Smooth muscle cell (in vitro differentiated cells): ENCODE data around the gene SASH1. TPM values are rescaled to one million over a fixed set of nuclear protein-coding genes. Genes with fewer than 3 reads are reported as not detected.

Source experiments
- DNase-seq: peaks from one replicate; lab custom pipeline; 2025; ENCODE audit not compliant: unreplicated experiment; lab: John Stamatoyannopoulos, UW
- H2AFZ ChIP-seq: fragments of 200-600 bp; sonication (generic); 2 replicates; pipeline ENCODE4 v1.6.0; 2016; ENCODE audit warnings: antibody characterized with exemption, low read depth, mild to moderate bottlenecking
- H3F3A ChIP-seq: fragments of 200-600 bp; sonication (generic); 2 replicates; pipeline ENCODE4 v1.6.0; 2017; ENCODE audit warnings: antibody characterized with exemption, low read depth
- H3K27ac ChIP-seq: fragments of 200-600 bp; sonication (generic); 2 replicates; pipeline ENCODE4 v1.5.1; 2016; ENCODE audit warnings: low read depth, mild to moderate bottlenecking
- H3K27me3 ChIP-seq: fragments of 200-600 bp; sonication (generic); 2 replicates; pipeline ENCODE4 v1.6.1; 2016; ENCODE audit warnings: low read depth, mild to moderate bottlenecking
- H3K36me3 ChIP-seq: fragments of 200-600 bp; sonication (generic); 2 replicates; pipeline ENCODE4 v1.5.1; 2016; ENCODE audit warnings: low read depth
- H3K4me1 ChIP-seq: fragments of 200-600 bp; sonication (generic); 2 replicates; pipeline ENCODE4 v1.5.1; 2016; ENCODE audit warnings: low read depth
- H3K4me2 ChIP-seq: fragments of 200-600 bp; sonication (generic); 2 replicates; pipeline ENCODE4 v1.6.0; 2016; ENCODE audit warnings: mild to moderate bottlenecking
- H3K4me3 ChIP-seq: fragments of 200-600 bp; sonication (generic); 2 replicates; pipeline ENCODE4 v1.5.1; 2016; ENCODE audit warnings: mild to moderate bottlenecking
- H3K79me2 ChIP-seq: fragments of 200-600 bp; sonication (generic); 2 replicates; pipeline ENCODE4 v1.6.0; 2016; ENCODE audit warnings: low read depth, mild to moderate bottlenecking
- H3K9ac ChIP-seq: fragments of 200-600 bp; sonication (generic); 2 replicates; pipeline ENCODE4 v1.6.0; 2016; ENCODE audit warnings: low read depth
- H3K9me3 ChIP-seq: fragments of 200-600 bp; sonication (generic); replicated peaks from 2 replicates; pipeline ENCODE4 v1.5.1; 2016; ENCODE audit warnings: low read depth
- H4K20me1 ChIP-seq: fragments of 200-600 bp; sonication (generic); 2 replicates; pipeline ENCODE4 v1.6.0; 2016; ENCODE audit warnings: low read depth
- CTCF ChIP-seq: fragments of 200-600 bp; sonication (generic); IDR thresholded peaks from 2 replicates; pipeline ENCODE4 v1.5.1; 2017; ENCODE audit warnings: borderline replicate concordance, mild to moderate bottlenecking, antibody characterized with exemption; ENCODE audit not compliant: insufficient read depth, poor library complexity, severe bottlenecking
- WGBS: methylation state at CpG from one replicate; pipeline ENCODE4 v1.1.7; 2016; ENCODE audit warnings: low lambda C conversion rate; 5-methylcytosine and 5-hydroxymethylcytosine counted together
- polyA plus RNA-seq: library from polyadenylated mRNA; unstranded; fragments of >200 nt; fragmentation: Nextera tagmentation; extraction: Ambion mirVana; gene quantifications from 2 replicates; pipeline ENCODE4 v1.2.1, GENCODE V29; 2016
- total RNA-seq: library from RNA; depleted of rRNA; stranded (reverse); fragments of >200 nt; gene quantifications from 2 replicates; pipeline ENCODE4 v1.2.3, GENCODE V29; 2014

Gene SASH1
- total and polyA plus RNA-seq, 2 experiments from 2014 or later: 12.7 to 16.2 TPM

- Histone ChIP-seq H4K20me1 (no peaks in the 10 kb centered on the region), H3K9me3 (no peaks in the 10 kb centered on the region), H3K36me3 (no peaks in the 10 kb centered on the region), H3K27me3 (no peaks in the 10 kb centered on the region), H3K4me2 (peak overlapping the region; percentile 65), H2AFZ (no peak overlapping the region), H3K79me2 (no peaks in the 10 kb centered on the region), H3K27ac (peak overlapping the region; percentile 99), H3K9ac (no peak overlapping the region), H3F3A (peaks cover 20% of the 10 kb centered on the region), H3K4me3 (no peak overlapping the region), H3K4me1 (peaks cover 9% of the 10 kb centered on the region)
- TF ChIP-seq CTCF: no peak
- no peak for DNase-seq
- WGBS: 32% methylated on average over 1 of the region's 1 CpG
Measured at GRCh38 chr6:148521586-148521985, 178.9 kb downstream of the SASH1 start.

GRCh38 chr6:148523048-148523447, 180.4 kb downstream of the SASH1 start:
- Histone ChIP-seq H3K27ac (peak overlapping the region; percentile 99), H3K9ac (peak overlapping the region; percentile 72), H3K79me2 (no peaks in the 10 kb centered on the region), H3K36me3 (no peaks in the 10 kb centered on the region), H3K4me1 (peaks cover 9% of the 10 kb centered on the region), H3K9me3 (no peaks in the 10 kb centered on the region), H3K4me3 (no peak overlapping the region), H4K20me1 (no peaks in the 10 kb centered on the region), H2AFZ (no peak overlapping the region), H3F3A (peaks cover 20% of the 10 kb centered on the region), H3K4me2 (peak overlapping the region; percentile 65), H3K27me3 (no peaks in the 10 kb centered on the region)
- no peak for TF ChIP-seq CTCF
- DNase-seq: no peak
- WGBS: 9% methylated on average over 2 of the region's 2 CpGs

GRCh38 chr6:148523551-148523950, 180.9 kb downstream of the SASH1 start:
- H3K27me3 ChIP-seq: no peaks in the 10 kb centered on the region
- no peaks in the 10 kb centered on the region for H3K36me3 ChIP-seq
- peak overlapping the region; percentile 65 for H3K4me2 ChIP-seq
- H3K79me2 ChIP-seq: no peaks in the 10 kb centered on the region
- H3K9ac ChIP-seq: peak overlapping the region; percentile 72
- 13% methylated on average over 4 of the region's 4 CpGs for WGBS
- H3K27ac ChIP-seq: peak overlapping the region; percentile 99
- peaks cover 20% of the 10 kb centered on the region for H3F3A ChIP-seq
- no peaks in the 10 kb centered on the region for H4K20me1 ChIP-seq
- H3K4me1 ChIP-seq: peaks cover 9% of the 10 kb centered on the region
- no peak overlapping the region for H2AFZ ChIP-seq
- DNase-seq: no peak
- no peak for TF ChIP-seq CTCF
- no peak overlapping the region for H3K4me3 ChIP-seq
- H3K9me3 ChIP-seq: no peaks in the 10 kb centered on the region

GRCh38 chr6:148524471-148524882, 181.8 kb downstream of the SASH1 start:
- no peaks in the 10 kb centered on the region for H4K20me1 ChIP-seq
- peak overlapping the region; percentile 99 for H3K27ac ChIP-seq
- H3K4me2 ChIP-seq: peak overlapping the region; percentile 86
- no peak overlapping the region for H2AFZ ChIP-seq
- TF ChIP-seq CTCF: no peak
- peaks cover 20% of the 10 kb centered on the region for H3F3A ChIP-seq
- WGBS: 36% methylated on average over 7 of the region's 7 CpGs
- H3K4me3 ChIP-seq: peak overlapping the region; percentile 32
- peaks cover 9% of the 10 kb centered on the region for H3K4me1 ChIP-seq
- H3K9ac ChIP-seq: peak overlapping the region; percentile 95
- H3K79me2 ChIP-seq: no peaks in the 10 kb centered on the region
- H3K36me3 ChIP-seq: no peaks in the 10 kb centered on the region
- no peak for DNase-seq
- H3K9me3 ChIP-seq: no peaks in the 10 kb centered on the region
- no peaks in the 10 kb centered on the region for H3K27me3 ChIP-seq
